Caco-2 (cell line): ENCODE results near the gene ZNRF1. TPM values are rescaled to one million over a fixed set of nuclear protein-coding genes. Genes with fewer than 3 reads are reported as not detected.

Experiments used
- BruUV-seq: library from RNA; stranded (reverse); fragments of 400-500 nt; replicated peaks from 2 replicates; lab custom pipeline; 2021; lab: Mats Ljungman, UMichigan
- CTCF ChIA-PET: fragments of 300-600 bp; sonication (Branson Sonifier 250); formaldehyde crosslinking; loops from one replicate; lab custom pipeline; 2022; ENCODE audit warnings: antibody characterized with exemption; lab: Charles Lee
- POLR2A ChIA-PET: fragments of 300-600 bp; sonication (Branson Sonifier 250); formaldehyde crosslinking; loops from one replicate; lab custom pipeline; 2022; ENCODE audit warnings: antibody characterized with exemption; lab: Charles Lee
- DNase-seq, 2 experiments: peaks; one replicate each; pipeline versions ENCODE4 v3.0.0 to v3.0.0-alpha.2; 2020 to 2022
- H3K27me3 ChIP-seq: replicated peaks from 2 replicates; pipeline ENCODE4 v1.6.0; 2011; ENCODE audit warnings: low read length; ENCODE audit not compliant: control insufficient read depth, insufficient read depth
- H3K36me3 ChIP-seq: 2 replicates; pipeline ENCODE4 v1.5.1; 2011; ENCODE audit warnings: low read length; ENCODE audit not compliant: control insufficient read depth, insufficient read depth
- H3K4me1 ChIP-seq: fragments of 250-450 bp; sonication (Bioruptor Pico); 2 replicates; pipeline ENCODE4 v1.5.1; 2020; ENCODE audit warnings: mild to moderate bottlenecking
- H3K4me3 ChIP-seq: 2 replicates; pipeline ENCODE4 v1.5.1; 2011; ENCODE audit warnings: low read depth, mild to moderate bottlenecking, control low read depth, low read length
- H3K9me3 ChIP-seq: fragments of 250-450 bp; sonication (Bioruptor Pico); 2 replicates; pipeline ENCODE4 v1.5.1; 2020; ENCODE audit warnings: mild to moderate bottlenecking, moderate library complexity
- H3K27ac Mint-ChIP-seq: one replicate; pipeline ENCODE4 v1.8.0; 2022; ENCODE audit warnings: mixed read lengths; ENCODE audit not compliant: unreplicated experiment
- H3K27me3 Mint-ChIP-seq: one replicate; pipeline ENCODE4 v1.8.0; 2022; ENCODE audit warnings: mixed read lengths; ENCODE audit not compliant: insufficient read depth, unreplicated experiment
- H3K36me3 Mint-ChIP-seq: one replicate; pipeline ENCODE4 v1.8.0; 2022; ENCODE audit warnings: mild to moderate bottlenecking, mixed read lengths; ENCODE audit not compliant: insufficient read depth, unreplicated experiment
- H3K4me1 Mint-ChIP-seq: one replicate; pipeline ENCODE4 v1.8.0; 2022; ENCODE audit warnings: low read depth, mixed read lengths; ENCODE audit not compliant: unreplicated experiment
- H3K4me3 Mint-ChIP-seq: one replicate; pipeline ENCODE4 v1.8.0; 2022; ENCODE audit warnings: mild to moderate bottlenecking, moderate library complexity, mixed read lengths; ENCODE audit not compliant: unreplicated experiment
- H3K9me3 Mint-ChIP-seq: one replicate; pipeline ENCODE4 v1.8.0; 2022; ENCODE audit warnings: mixed read lengths; ENCODE audit not compliant: unreplicated experiment
- CTCF ChIP-seq, 2 experiments: fragments of 200-600 bp in 1 of 2; IDR thresholded peaks; 1 replicate in 1 of 2; 2 replicates in 1 of 2; pipeline versions ENCODE4 v1.5.1 to v1.8.0; 2011 to 2022; ENCODE audit warnings: antibody characterized with exemption in 1 of 2, control low read depth in 1 of 2, inconsistent platforms in 1 of 2, low read depth in 1 of 2, low read length in 1 of 2, mild to moderate bottlenecking in 1 of 2, moderate library complexity in 1 of 2; ENCODE audit not compliant: insufficient read depth in 1 of 2, severe bottlenecking in 1 of 2, unreplicated experiment in 1 of 2
- intact Hi-C: fragments of 100-400 bp; cut with micrococcal nuclease; formaldehyde crosslinking; loops from one replicate; pipeline ENCODE4 v1.10.0; 2022; ENCODE audit not compliant: unreplicated experiment
- total RNA-seq: library from RNA; stranded (reverse); gene quantifications from 2 replicates; pipeline ENCODE4 v1.2.3, GENCODE V29; 2022

ZNRF1 gene
- total RNA-seq, 1 experiment from 2014 or later, result 68.6 TPM

GRCh38 chr16:75070012-75070841, 71.4 kb downstream of the ZNRF1 start:
- DNase-seq, result peak; percentile 86 to 93
- Histone ChIP-seq H3K9me3 (no peaks in the 10 kb centered on the region), H3K27me3 (no peaks in the 10 kb centered on the region), H3K36me3 (no peaks in the 10 kb centered on the region), H3K4me3 (no peak overlapping the region), H3K4me1 (peaks cover 67% of the 10 kb centered on the region)
- Mint-ChIP-seq H3K27ac (peak overlapping the region; percentile 91), H3K27me3 (no peaks in the 10 kb centered on the region), H3K4me3 (peak overlapping the region; percentile 63), H3K9me3 (no peaks in the 10 kb centered on the region), H3K4me1 (peaks cover 55% of the 10 kb centered on the region), H3K36me3 (peaks cover 23% of the 10 kb centered on the region)
- TF ChIP-seq CTCF (IDR thresholded peaks at IDR 0.05; ENCODE audit: insufficient read depth in 1 of 2, low read depth in 1 of 2, low read length in 1 of 2, severe bottlenecking in 1 of 2, unreplicated experiment in 1 of 2), result no peak
- ChIA-PET CTCF (interaction anchor here (0.5 to 1.6 kb wide), 5 partner anchors 26 to 191 kb away, joined by 3 to 11 read pairs (median 6); partner anchors contain the start of gene ZNRF1), POLR2A (interaction anchor here (0.6 kb wide), 3 partner anchors 12 to 78 kb away, joined by 3 to 12 read pairs (median 5); partner anchors contain the start of gene ZFP1)
- intact Hi-C loops, result loop anchor here (1.0 to 2.0 kb wide), 5 partner anchors 11 to 79 kb away; no protein-coding TSS in a partner anchor
- TSS peak; percentile 89 for BruUV-seq

GRCh38 chr16:75071621-75072020, 72.8 kb downstream of the ZNRF1 start:
- BruUV-seq, result no TSS peak
- CTCF ChIA-PET, result interaction anchor here (1.6 kb wide), 1 partner anchor 25 kb away, joined by 7 read pairs; no protein-coding TSS in a partner anchor
- no peaks in the 10 kb centered on the region for H3K27me3 Mint-ChIP-seq
- intact Hi-C loops, result loop anchor here (2.0 kb wide), 2 partner anchors 39 to 81 kb away; no protein-coding TSS in a partner anchor
- no peak for TF ChIP-seq CTCF (IDR thresholded peaks at IDR 0.05; ENCODE audit: insufficient read depth in 1 of 2, low read depth in 1 of 2, low read length in 1 of 2, severe bottlenecking in 1 of 2, unreplicated experiment in 1 of 2)
- H3K27ac Mint-ChIP-seq, result peak overlapping the region; percentile 91
- POLR2A ChIA-PET, result no interaction called here
- peaks cover 54% of the 10 kb centered on the region for H3K4me1 Mint-ChIP-seq
- H3K9me3 Mint-ChIP-seq, result no peaks in the 10 kb centered on the region
- peaks cover 23% of the 10 kb centered on the region for H3K36me3 Mint-ChIP-seq
- Histone ChIP-seq H3K9me3 (no peaks in the 10 kb centered on the region), H3K36me3 (no peaks in the 10 kb centered on the region), H3K4me3 (no peak overlapping the region), H3K4me1 (peaks cover 56% of the 10 kb centered on the region), H3K27me3 (no peaks in the 10 kb centered on the region)
- no peak overlapping the region for H3K4me3 Mint-ChIP-seq
- DNase-seq, result no peak

GRCh38 chr16:75072239-75072947, 73.6 kb downstream of the ZNRF1 start:
- ChIA-PET CTCF (interaction anchor here (1.6 kb wide), 1 partner anchor 24 kb away, joined by 7 read pairs; no protein-coding TSS in a partner anchor), POLR2A (no interaction called here)
- Histone ChIP-seq H3K27me3 (no peaks in the 10 kb centered on the region), H3K9me3 (no peaks in the 10 kb centered on the region), H3K4me3 (no peak overlapping the region), H3K36me3 (no peaks in the 10 kb centered on the region), H3K4me1 (peaks cover 50% of the 10 kb centered on the region)
- Mint-ChIP-seq H3K4me3 (no peak overlapping the region), H3K36me3 (peaks cover 26% of the 10 kb centered on the region), H3K27me3 (no peaks in the 10 kb centered on the region), H3K9me3 (no peaks in the 10 kb centered on the region), H3K4me1 (peaks cover 46% of the 10 kb centered on the region), H3K27ac (no peak overlapping the region)
- no peak for DNase-seq
- intact Hi-C loops, result no loop called here
- TF ChIP-seq CTCF (IDR thresholded peaks at IDR 0.05; ENCODE audit: insufficient read depth in 1 of 2, low read depth in 1 of 2, low read length in 1 of 2, severe bottlenecking in 1 of 2, unreplicated experiment in 1 of 2), result no peak
- BruUV-seq, result no TSS peak
